Stimulated activated CD4-positive, alpha-beta T cell treated with anti-CD3 and anti-CD28 coated beads, Interleukin-12 subunit alpha, Interleukin-12 subunit beta, amount 100 ng/mL, for 48 hours (primary cell): ENCODE results near the gene BICDL1.

Experiments
- DNase-seq, 3 donors: peaks; one replicate each; pipeline ENCODE4 v3.0.0-alpha.2; 2020; ENCODE audit warnings: low read depth in 2 of 3, low spot score in 1 of 3

The BICDL1 gene

DNA sequence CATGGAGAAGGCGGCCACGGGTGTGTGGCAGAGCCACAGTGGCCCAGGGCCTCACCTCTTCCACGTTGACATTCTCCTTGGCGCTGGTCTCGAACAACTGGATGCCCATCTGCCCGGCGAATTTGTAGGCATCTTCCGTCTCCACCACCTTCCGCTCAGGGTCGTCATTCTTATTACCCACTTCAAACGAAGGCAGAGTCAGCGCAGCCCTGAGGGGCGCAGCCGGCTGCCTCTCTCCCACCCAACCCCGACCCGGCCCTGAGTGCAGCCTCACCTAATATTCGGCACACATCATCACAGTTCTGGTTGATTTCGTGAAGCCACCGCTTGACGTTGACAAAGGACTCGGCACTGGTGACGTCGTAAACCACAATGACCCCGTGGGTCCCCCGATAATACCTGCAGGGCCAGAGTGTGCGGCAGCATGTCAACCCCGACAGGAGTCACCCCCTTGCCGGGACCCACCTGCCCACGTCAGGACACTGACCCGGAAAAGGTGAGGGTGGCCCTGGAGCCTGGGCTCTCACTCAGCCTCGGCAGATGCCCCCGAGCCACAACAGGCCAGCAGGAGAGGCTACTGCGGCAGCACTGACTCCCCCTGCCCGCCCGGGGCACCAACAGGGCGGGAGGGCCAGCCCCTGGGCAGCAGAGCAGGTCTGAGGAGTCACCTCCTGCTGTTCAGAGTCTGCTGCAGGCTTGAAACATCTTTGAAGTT, 109.9 kb downstream of the BICDL1 start:
- no peak for DNase-seq

DNA sequence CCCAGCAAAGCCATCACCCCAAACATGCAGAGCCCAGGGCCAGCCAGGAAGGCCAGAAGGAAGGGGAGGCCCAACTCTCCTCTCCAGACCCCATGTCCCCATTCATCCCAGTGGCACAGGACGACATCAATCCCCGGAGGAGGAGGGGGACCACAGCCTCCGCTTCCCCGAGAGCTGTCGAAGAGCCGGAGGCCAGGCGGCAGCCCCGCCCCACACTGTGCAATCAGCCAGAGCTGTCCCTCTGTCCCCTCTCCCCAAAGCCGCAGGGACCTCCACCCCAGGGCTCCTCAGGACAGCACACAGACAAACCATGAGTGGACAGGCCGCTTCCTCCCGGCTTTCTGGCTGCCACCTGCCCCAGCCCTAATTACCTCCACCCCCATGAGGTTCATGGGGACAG, 110.7 kb downstream of the BICDL1 start:
- no peak for DNase-seq

DNA sequence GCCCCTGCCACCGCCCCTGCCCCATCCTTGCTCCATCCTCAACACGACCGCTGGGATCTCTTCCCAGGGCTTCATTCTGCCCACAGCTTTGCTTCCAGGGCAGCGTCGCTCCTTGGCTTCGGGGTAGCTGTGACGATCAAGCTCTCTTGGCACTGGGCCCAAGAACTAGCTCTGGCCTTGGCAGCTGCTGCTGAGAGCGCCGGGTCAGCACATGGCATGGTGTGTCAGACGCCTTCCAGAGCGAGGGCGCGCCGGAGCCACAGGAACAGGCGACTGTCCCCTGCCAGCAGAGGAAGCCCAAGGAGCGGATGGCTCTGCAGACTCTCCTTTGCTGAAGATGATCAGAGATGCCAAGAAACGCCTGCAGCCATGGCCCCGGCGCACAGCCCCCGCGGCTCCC, 111.6 kb downstream of the BICDL1 start:
- DNase-seq = no peak

DNA sequence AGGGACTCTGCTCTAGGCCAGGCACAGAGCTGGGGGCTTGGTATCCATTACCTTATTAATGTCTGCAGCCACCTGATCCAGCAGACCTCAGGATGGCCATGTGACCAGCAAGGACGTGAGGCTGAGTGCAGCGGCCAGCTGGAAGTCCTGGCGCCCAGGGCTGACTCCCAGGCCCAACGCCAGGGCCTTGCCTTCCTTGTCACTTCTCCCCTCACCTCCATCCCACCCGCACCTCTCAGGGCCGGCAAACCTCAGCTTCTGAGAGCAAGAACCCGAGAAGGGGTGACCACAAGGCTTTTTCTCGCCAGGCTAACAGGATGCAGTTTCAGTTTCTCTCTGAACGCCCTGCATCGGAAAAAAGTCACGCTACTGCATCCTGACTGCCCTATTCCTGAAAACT, 112.1 kb downstream of the BICDL1 start:
- DNase-seq = no peak

DNA sequence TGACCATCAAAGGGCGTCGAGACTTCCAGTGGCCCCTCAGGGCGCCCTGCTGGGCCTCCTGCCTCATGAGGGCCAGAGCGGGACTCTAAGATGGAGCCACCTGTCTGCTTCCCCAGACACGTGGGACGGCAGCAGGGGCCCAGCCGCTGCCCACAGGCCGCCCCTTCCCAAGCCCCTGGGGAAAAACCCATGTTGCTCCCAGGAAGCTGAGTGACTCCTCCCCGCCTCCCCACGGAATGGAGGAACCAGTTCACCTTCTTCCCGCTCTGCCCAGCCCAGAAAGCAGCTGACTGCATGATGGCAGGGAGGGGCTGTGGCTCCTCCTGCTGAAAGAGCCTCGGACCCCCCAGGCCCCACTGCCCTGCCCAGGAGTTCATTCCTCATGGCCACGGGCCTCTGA, 112.6 kb downstream of the BICDL1 start:
- DNase-seq = no peak

DNA sequence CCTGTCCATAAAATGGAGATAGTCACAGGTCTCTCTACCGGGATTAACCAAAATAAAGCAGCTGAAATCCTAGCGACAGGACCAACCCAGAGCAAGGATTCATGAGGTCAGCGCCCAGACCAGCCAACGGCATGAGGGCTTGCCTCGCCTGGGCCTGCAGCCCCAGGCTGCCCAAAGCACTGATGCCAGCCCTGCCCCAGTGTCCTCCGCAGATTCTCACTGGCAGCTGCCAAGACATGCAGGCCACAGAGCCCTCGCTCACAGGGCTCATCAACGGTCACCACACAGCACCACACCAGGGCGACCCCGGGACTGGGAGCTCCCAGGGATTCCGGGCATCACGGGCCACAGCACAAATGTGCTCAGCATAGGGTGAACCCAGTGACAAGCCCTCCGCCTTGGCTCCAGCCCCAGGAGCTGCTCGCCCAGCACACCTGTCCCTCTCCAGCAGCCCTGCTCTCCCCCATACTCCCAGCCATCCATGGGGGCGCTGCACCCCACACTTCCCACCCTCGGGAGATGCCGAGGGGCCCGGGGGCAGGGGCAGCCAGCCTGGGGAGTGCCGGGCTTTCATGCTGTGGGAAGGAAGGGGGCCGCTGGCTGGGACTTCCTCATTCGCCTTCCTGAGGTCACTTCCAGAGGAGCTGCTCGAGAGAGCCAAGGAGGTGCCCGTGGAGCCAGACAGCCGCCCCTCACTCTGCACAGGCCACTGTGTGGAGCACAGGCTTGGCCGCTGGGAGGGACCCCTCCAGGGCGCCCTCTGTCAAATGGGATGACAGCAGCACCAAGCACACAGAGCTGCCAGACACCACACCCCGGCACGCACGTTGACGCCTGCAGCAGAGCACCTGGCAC, 113.4 kb downstream of the BICDL1 start:
- no peak for DNase-seq

DNA sequence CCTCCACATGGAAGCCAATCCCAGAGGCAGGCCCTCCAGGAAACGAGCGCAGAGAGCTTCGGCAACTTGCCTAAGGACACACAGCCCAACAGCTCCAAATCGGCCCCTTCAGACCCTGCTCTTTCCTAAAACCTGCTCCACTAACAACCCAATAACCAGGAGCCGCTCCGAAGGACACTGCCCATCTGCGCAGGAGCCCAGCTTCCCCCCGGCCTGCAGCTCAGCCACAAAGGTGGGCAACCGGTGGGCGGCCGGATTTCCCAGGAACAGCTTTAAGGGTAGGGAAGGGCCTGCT, 114.0 kb downstream of the BICDL1 start:
- no peak for DNase-seq

DNA sequence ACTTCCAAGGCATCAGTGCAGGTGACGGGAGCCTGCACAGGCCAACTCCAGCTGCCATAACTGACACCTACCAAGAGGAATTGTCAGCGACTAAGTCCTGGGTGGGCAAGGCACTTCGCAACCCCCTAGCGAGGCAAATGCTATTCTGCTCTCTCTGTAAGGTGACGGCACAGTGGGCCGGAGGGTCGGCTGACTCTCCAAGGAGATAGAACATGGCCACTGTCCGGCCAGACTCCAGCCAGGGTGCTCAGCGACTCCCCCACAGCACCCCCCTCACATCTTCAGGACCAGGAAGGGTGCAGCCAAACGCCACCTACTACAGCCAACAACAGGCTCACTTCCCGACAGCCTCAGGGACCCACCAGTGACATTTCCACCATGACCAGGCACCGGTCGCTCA, 114.3 kb downstream of the BICDL1 start:
- no peak for DNase-seq

DNA sequence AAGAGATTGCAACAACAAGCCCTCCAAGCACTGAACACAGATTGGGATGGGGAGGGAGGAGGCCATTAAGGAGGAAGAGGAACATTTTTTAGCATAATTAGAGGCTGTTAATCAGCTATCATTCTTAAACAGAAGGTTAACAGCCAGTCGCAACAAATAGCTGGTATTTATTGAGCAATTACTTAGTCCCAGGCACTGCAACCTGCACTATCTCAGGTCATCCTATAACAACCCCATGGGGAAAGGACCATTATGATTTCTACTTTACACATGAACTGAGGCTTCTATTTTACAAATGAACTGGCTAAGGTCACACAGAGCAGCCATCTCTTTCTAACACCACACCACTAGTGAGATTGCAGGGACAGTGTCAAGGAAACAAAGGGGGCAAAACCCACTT, 117.1 kb downstream of the BICDL1 start:
- DNase-seq = no peak

DNA sequence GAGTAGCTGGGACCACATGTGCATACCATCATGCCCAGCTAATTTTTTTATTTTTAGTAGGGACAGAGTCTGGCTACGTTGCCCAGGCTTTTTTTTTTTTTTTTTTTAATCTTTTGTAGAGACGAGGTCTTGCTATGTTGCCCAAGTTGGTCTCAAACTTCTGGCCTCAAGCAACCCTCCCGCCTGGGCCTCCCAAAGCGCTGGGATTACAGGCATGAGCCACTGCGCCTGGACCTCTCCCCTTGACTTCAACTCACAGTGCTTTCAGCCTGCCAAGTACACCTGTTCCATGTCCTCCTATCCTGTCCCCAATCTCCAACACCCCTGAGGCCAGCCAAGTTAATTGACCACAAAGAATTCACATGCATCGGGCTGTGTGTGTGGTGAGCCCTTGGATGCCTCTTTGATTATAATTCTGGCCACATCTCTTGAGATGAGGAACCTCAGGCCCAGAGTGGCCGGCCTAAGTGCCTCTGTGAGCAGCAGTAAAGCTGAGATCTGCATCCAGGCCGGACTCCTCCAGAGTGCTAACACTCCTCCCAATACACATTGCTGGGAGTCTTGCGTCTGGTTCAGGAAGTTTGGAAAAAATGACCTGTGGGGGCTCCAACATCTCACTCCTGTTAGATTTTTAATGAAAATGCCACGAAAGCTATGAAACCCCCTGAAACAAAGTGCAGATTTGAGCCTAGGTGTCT, 120.7 kb downstream of the BICDL1 start:
- no peak for DNase-seq

DNA sequence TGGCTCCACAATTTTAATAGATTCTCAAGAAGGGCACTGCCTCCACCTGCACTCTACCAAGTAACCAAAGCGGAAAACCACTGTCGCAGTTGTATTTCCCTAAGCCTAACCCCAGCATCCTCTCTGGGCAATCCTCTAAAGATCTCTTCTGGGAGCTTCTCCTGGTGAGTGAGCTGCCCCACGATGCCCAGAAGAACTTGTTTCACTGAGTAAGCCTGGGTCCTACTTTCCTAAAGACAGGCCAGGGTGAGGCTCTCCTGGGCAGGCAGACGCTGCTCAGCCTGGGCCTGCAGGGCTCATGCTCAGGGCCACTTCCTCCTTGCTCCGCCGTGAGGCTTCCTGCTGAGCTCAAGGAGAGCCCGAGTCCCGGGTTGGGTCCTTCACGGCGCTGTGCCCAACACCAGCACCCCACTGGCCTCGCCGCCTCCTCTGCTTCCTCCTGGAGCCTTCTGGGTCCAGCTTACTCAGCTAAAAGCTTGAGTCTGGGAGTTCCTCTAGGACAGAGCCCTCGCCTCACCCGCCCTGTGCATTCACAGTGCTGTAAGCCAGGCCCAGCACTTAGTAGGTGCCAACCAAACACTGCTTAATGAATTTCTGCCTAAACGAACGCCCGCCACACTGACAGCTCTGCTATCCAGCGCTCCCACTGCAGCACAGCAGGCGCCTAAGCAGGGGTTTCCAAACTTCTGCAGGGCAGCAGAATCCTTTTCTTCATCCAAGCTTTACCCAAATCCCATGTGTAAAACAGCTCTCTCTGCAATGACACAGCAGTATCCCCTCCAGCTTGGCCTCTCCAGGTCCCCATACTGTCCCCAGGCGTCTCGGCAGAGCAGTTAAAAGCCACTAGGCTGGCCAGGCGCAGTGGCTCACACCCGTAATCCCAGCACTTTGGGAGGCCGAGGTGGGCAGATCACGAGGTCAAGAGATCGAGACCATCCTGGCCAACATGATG, 121.8 kb downstream of the BICDL1 start:
- DNase-seq = peak in 1 of 3 donors; percentile 25

DNA sequence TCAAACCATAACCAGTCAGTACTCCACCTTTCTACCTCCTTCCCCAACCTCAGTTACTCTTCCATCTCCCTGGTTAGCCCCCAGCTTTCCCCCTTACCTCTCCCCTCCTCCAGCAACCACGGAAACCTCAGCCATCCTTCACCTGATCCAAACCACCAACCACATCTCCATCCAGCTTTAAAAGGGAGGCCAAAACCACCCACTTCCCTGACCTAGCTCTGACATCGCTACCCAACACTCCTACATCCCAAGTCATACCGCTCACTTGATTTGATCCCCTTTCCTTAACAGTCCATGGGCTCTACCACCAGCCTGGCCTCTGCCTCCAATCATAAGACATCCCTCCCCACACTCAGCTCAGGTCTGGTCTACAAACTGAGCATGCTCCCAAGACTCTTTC, 126.0 kb downstream of the BICDL1 start:
- DNase-seq = no peak

DNA sequence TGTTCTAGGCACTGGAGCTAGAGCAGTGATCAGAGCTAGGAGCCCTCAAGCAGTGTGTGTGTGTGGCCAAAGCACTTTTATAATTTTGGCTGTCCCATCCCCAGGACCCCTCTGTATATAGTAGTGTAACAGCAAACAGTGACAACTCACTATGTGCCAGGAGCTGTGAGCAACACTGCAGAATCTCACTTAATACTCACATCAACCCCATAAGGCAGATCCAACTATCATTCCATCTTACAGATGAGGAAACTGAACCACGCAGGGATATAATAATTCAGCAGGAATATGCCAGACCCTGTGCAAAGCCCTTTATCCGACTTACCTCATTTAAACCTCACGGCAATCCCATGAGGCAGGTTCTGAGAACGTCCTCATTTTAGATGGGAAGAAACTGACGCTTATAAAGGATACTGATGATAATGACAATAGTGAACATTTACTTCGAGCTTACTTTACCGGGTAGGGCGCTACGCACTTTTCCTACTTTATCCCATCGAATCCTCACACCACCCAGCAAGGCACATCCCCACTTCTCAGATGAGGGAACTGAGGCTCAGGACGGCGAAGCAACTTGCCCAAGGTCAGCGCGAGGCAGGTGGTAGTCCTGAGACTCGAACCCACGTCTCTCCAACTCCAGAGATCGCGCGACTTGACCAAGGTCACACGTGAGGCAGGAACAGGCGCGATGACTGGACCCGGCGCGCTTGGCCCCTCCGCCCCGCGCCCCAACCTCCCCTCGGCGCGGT, 126.8 kb downstream of the BICDL1 start:
- peak; percentile 22 to 44 (median 33) for DNase-seq

DNA sequence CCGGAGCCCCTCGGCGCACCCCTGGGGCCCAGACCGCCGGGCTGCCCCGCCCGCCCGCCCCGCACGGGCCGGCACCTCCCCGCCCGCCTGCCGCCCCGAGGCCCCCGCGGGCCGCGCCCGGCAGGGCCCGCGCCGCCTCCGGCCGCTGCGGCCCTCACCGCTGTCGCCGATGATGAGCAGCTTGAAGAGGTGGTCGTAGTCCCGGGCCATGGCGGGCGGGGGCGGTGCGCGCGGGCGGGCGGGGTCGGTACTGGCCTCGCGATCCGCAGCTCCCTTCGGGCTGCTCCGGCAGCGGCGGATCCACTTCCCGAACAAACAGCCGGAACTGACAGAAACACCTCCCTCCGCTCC, 127.4 kb downstream of the BICDL1 start, which contains the start of gene RAB35:
TSS of gene RAB35 (minus strand) at position 313 of the 351 bp plus-strand sequence. CDS start at position 210, 103 bp downstream.
- no peak for DNase-seq

DNA sequence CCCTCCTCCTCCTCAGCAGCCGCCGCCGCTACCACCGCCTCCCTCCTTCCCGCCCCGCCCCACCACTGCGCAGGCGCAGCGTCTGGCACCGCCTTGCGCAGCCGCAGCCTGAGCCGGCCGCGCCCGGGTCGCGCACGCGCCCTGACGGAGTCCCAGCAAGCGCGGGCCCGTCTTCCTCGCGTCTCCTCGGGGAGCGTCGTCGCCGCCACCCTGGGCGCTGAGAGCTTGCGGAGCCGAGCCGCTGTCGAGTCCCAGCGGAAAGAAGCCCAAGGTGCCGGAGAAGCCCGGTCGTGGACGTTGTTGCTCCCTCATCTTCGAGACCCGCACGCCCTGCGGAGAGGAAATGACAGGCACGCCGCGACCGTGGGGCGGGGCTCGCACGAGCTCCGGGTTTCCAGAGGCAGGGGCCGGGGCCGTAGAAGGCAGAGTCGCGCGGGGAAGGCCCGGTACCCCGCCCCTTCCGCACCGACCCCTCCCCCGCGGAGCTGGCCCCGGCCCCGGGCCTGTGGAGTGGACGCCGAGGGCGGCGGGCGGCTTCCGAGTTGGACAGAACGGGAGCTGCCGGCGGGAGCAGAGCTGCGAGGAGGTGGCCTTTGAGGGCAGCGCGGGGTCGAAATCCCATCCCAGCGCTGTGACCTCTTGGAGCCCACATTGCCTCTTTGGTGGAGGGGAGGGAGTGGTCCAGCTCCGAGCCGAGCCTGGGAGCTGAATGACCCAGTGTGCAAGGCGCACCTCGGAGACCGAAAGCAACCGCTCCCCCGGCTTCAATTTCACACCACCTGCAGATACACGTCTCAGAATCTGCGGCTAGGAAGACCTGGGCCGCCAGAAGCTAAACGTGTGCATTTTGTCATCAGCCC, 128.0 kb downstream of the BICDL1 start:
- DNase-seq = peak; percentile 91 to 98 (median 96)

DNA sequence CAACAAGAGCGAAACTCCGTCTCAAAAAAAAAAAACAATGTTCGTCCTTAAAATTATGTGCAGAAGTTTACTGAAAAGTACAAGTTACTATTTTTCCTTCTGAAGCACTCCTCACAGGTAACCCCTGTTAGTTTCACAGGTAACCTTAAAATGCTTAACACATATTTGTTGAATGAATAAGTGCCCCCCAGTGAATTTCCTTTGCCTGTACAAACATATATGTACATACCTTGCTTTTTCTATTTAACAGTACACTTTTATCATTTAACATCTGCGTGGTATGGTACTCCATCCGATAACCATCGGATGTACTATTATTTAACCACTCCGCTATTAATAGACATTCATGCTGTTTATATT, 128.9 kb downstream of the BICDL1 start:
- DNase-seq = no peak

DNA sequence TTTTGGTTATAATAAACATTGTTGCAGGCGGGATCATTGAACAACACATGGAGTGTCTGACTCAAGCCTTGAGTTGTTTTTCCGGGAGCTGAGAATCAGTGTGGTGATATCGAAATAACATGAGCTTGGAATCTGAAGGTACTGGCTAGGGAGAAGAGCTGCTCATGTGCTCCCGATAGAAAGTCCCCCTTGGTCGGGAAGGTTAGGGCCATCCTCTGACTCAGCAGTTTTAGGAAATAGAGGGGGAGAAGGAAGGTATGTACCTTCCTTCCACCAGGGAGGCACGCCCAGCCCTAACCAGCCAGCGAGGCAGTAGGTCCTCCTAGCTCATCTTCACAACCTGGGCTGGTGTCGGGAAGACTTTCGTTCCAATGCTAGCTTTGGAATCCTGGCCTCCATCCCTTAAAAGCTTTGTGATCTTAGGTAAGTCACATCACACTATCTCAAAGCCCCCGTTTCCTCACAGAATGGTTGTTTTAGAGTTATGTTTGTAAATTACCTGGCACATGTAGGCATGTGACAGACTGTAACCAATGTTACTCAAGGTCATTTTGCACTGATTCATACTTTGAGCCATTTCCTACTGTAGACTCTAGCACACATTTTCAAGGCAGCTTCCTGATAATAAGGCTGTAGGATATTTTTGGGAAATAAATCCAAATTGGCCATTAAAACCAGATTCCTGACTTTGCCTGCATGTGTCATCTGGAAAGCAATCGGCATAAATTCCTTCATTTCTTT, 129.5 kb downstream of the BICDL1 start:
- DNase-seq = no peak

DNA sequence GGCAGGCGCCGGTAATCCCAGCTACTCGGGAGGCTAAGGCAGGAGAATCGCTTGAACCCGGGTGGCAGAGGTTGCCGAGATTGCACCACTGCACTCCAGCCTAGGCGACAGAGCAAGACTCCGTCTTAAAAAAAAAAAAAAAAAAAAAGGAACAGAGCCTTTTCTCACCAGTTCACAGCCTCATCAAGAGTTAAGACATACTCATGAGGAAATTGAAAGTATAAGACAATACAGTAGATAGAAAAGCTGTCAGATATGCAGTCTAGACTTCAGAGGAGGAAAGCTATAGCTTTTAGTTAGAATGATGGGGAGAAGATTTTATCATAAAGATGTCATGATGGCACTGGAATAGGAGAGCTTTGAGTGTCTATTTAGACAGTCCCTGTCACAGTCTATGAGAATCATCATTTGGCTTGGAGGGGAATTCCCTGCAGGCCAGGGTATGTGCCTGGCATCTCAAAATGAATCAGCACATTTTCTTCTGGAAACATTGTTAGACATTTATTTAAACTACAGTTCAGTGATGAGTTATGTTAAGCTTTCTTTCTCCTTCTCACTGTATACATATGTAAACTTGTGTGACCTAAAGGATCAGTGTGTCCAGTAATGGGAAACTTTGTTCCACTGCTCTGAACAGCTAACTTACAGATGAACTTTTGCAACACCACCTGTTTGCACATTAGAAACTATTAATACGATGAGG, 130.4 kb downstream of the BICDL1 start:
- DNase-seq = peak; percentile 28 to 52 (median 37)
